T-helper 17 cell (primary cell): Measurements from ENCODE around the gene EMILIN2. TPM values are rescaled to one million over a fixed set of nuclear protein-coding genes. Genes with fewer than 3 reads are reported as not detected.
"Not testable (repeated sequence)": the region's sequence is repeated elsewhere in the genome, so short reads cannot be mapped to it uniquely, and the experiment has no call there.

Source experiments
- ATAC-seq: fragments of 150-1000 bp; cut with Tn5 transposase; 2 replicates; pipeline ENCODE4 v1.10.0; 2021; ENCODE audit warnings: mild to moderate bottlenecking, moderate library complexity
- DNase-seq, 3 donors: peaks; one replicate each; pipeline versions ENCODE4 v3.0.0 to v3.0.0-alpha.2; 2020 to 2021
- H3K9me3 ChIP-seq: one replicate; pipeline ENCODE4 v1.7.0; 2013; ENCODE audit warnings: low read length, mild to moderate bottlenecking; ENCODE audit not compliant: control insufficient read depth, poor library complexity, severe bottlenecking
- H3K27ac Mint-ChIP-seq: one replicate; pipeline ENCODE4 v1.8.0; 2022; ENCODE audit warnings: mild to moderate bottlenecking, moderate library complexity, mixed read lengths
- H3K27me3 Mint-ChIP-seq: one replicate; pipeline ENCODE4 v1.8.0; 2022; ENCODE audit warnings: mixed read lengths
- H3K36me3 Mint-ChIP-seq: one replicate; pipeline ENCODE4 v1.8.0; 2022; ENCODE audit warnings: low read depth, mixed read lengths
- H3K4me1 Mint-ChIP-seq: one replicate; pipeline ENCODE4 v1.8.0; 2022; ENCODE audit warnings: mild to moderate bottlenecking, mixed read lengths
- H3K4me3 Mint-ChIP-seq: one replicate; pipeline ENCODE4 v1.8.0; 2022; ENCODE audit warnings: mild to moderate bottlenecking, moderate library complexity, mixed read lengths
- total RNA-seq, 4 donors: library from RNA in 2 of 4; stranded (reverse) in 2 of 4; gene quantifications; one replicate each; pipeline ENCODE4 v1.2.3 and lab custom pipeline; 2022 to 2026

EMILIN2 gene
- 1 to 10 TPM; 5.8 to 9.9 TPM for total RNA-seq
- total RNA-seq (lab: John Stamatoyannopoulos, UW): 10.0 to 35.9 reads per million in 2 donors

DNA sequence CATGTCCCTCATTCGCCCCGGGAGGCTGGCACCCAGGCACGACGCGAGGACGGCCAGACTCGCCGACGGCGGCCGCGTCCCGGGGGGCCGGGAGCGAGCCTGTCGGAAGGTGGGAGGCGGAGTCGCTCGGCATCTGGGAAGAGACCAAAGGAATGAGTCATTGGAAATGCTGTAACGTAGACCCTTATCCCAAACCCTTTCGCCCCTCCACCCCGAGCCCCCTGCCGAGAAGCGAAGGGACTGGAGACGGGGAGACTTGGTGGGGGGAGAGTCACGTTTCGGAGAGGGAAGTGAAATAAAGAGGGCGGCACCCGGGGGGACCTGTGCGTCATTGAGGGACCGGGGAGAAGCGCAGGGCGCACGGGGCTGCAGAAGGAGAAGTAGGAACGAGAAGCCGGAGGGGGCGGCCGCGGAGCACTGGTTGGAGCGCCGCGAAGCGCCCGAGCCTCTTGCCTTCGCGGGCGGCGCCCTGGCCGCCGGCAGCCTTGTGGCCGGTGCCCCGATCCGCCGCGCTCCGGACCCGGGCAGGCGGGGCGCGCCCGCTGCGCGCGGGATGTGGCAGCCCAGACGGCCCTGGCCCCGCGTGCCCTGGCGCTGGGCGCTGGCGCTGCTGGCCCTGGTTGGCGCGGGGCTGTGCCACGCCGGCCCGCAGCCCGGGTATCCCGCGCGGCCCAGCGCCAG lies at the start of gene EMILIN2:
TSS of gene EMILIN2 (plus strand) at position 371 of the 681 bp plus-strand sequence. CDS start at position 554, 183 bp downstream.
- DNase-seq (peak in 2 of 3 donors; percentile 12 to 24), ATAC-seq (peak; percentile 63)
- Mint-ChIP-seq H3K4me3 (peak within 1 kb of the TSS; percentile 93), H3K27me3 (peaks cover 37% of the 10 kb centered on the region), H3K27ac (no peak within 1 kb of the TSS), H3K36me3 (no peaks in the 10 kb centered on the region), H3K4me1 (peaks cover 16% of the 10 kb centered on the region)
- no peaks in the 10 kb centered on the region for H3K9me3 ChIP-seq

DNA sequence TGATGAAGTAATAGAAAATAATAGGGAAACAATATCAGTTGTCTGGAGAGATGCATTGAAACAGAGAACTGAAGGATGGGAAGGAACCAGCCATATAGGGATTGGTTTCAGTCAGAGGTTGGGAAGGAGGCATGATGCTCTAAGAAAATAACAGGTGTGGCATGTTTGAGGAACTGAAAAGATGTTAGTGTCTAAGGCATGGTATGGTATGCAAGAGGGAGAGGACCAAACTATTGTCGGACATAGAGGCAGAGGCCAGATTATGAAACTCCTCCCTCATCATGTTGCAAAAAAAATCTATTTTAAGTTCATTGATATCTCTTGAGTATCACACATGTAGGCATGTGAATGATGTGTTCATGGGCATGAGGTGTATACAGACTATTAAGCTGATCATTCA lies 48.9 kb upstream of the EMILIN2 start:
- DNase-seq: no peak
- H3K9me3 ChIP-seq: no peaks in the 10 kb centered on the region
- peaks cover 6% of the 10 kb centered on the region for H3K36me3 Mint-ChIP-seq
- peaks cover 9% of the 10 kb centered on the region for H3K4me1 Mint-ChIP-seq
- no peak for ATAC-seq
- no peaks in the 10 kb centered on the region for H3K27me3 Mint-ChIP-seq
- H3K27ac Mint-ChIP-seq: peak overlapping the region; percentile 54
- no peak overlapping the region for H3K4me3 Mint-ChIP-seq

DNA sequence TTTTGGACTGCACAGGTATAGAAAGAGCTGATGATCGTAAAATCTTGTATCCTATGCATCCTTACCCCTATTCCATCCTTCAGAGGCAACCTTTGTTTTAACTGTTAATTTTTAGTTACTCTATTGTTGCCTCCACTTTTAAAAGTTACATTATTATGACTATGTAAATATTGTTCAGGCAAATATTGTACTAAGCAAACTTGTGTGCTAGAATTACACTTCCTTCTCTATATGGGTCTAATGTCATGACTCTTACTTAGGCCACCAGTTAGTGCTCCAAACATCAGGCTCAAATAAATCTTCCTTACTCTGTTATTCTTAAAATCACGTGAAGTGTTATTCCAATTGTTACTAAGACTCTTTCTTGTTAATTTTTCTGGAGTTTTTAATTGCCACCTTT lies 47.4 kb upstream of the EMILIN2 start:
- peaks cover 6% of the 10 kb centered on the region for H3K36me3 Mint-ChIP-seq
- DNase-seq (no peak), ATAC-seq (no peak)
- H3K27me3 Mint-ChIP-seq: no peaks in the 10 kb centered on the region
- H3K4me1 Mint-ChIP-seq: peaks cover 9% of the 10 kb centered on the region
- no peak overlapping the region for H3K27ac Mint-ChIP-seq
- no peak overlapping the region for H3K4me3 Mint-ChIP-seq
- H3K9me3 ChIP-seq: no peaks in the 10 kb centered on the region

DNA sequence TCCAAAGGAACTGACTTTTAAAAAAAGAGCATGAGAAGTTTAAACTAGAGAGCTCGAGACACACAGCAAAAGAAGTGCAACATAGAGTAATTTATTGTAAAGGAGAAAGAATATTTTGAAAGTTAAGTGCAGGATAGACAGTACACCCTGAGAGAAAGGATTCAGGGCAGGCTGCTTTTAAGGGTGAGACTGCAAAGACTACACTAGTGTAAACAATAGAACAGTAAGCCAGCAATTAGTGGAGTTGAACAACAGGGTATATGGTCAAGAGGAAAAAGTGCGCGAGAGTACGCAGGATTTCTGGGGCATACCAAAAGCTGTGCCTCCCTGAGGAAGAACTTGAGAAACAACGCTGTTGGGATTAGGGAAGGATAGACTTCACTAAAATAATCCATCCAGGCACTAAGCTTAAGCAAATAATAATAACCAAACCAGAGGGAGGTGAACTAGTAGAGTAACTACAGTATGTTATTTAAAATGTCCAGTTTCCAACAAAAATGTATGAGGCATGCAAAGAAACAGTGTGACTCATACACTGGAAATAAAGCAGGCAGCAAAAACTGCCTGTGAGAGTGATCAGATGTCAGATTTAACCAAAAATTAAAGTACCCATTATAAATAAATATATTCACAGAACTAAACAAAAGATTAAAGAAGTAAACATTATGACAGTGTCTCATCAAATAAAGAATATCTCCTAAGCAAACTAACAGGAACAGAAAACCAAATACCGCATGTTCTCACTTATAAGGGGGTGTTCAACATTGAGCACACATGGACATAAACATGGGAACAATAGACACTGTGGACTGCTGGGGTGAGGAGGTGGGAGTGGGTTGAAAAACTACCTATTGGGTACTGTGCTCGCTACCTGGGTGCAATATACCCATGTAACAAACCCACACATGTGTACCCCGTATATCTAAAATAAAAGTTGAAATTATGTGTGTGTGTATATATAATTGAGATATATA lies 40.5 kb upstream of the EMILIN2 start:
- ATAC-seq (peak; percentile 18), DNase-seq (no peak)
- no peaks in the 10 kb centered on the region for H3K36me3 Mint-ChIP-seq
- H3K27ac Mint-ChIP-seq: peak overlapping the region; percentile 6
- no peak overlapping the region for H3K4me3 Mint-ChIP-seq
- peaks cover 2% of the 10 kb centered on the region for H3K9me3 ChIP-seq
- no peaks in the 10 kb centered on the region for H3K27me3 Mint-ChIP-seq
- peaks cover 2% of the 10 kb centered on the region for H3K4me1 Mint-ChIP-seq

DNA sequence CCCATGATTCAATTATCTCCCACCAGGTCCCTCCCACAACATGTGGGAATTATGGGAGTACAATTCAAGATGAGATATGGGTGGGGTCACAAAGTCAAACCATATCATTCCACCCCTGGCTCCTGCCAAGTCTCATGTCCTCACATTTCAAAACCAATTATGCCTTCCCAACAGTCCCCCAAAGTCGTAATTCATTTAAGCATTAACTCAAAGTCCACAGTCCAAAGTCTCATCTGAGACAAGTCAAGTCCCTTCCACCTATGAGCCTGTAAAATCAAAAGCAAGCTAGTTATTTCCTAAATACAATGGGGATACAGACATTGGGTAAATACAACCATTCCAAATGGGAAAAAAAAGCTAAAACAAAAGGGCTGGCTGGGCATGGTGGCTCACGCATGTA lies 38.2 kb upstream of the EMILIN2 start:
- not testable (repeated sequence) for H3K4me1 Mint-ChIP-seq, H3K9me3 ChIP-seq, H3K4me3 Mint-ChIP-seq, H3K36me3 Mint-ChIP-seq, ATAC-seq, DNase-seq, H3K27me3 Mint-ChIP-seq, H3K27ac Mint-ChIP-seq

DNA sequence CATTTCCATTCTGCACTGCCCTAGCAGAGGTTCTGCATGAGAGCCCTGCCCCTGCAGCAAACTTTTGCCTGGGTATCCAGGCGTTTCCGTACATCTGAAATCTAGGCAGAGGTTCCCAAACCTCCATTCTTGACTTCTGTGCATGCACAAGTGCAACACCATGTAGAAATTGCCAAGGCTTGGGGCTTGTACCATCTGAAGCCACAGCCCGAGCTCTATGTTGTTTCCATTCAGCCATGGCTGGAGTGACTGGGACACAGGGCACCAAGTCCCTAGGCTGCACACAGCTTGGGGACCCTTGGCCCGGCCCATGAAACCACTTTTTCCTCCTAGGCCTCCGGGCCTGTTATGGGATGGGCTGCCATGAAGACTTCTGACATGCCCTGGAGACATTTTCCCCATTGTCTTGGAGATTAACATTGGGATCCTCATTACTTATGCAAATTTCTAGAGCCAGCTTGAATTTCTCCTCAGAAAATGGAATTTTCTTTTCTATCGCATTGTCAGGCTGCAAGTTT lies 37.1 kb upstream of the EMILIN2 start:
- ATAC-seq, H3K27me3 Mint-ChIP-seq, H3K4me1 Mint-ChIP-seq, DNase-seq, H3K9me3 ChIP-seq, H3K4me3 Mint-ChIP-seq, H3K27ac Mint-ChIP-seq, H3K36me3 Mint-ChIP-seq: not testable (repeated sequence)

DNA sequence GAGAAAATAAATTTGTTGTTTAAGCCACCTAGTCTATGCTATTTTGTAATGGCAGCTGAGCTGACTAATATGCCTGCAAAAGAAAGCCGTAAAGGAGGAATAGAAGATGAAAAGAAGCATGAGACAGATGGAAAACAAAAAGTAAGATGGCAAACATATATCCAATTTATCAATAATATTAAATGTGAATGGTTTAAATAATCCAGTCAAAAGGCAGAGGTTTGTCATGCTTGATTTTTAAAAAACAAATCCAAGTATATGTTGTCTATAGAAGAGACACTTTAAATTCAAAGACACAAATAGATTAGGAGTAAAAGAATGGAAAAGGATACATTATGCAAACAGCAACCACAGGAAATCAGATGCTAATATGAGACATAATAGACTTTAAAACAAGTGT lies 35.4 kb upstream of the EMILIN2 start:
- H3K4me1 Mint-ChIP-seq: no peaks in the 10 kb centered on the region
- H3K9me3 ChIP-seq: peaks cover 7% of the 10 kb centered on the region
- ATAC-seq: no peak
- H3K4me3 Mint-ChIP-seq: no peak overlapping the region
- no peak for DNase-seq
- no peaks in the 10 kb centered on the region for H3K27me3 Mint-ChIP-seq
- H3K36me3 Mint-ChIP-seq: no peaks in the 10 kb centered on the region
- no peak overlapping the region for H3K27ac Mint-ChIP-seq

DNA sequence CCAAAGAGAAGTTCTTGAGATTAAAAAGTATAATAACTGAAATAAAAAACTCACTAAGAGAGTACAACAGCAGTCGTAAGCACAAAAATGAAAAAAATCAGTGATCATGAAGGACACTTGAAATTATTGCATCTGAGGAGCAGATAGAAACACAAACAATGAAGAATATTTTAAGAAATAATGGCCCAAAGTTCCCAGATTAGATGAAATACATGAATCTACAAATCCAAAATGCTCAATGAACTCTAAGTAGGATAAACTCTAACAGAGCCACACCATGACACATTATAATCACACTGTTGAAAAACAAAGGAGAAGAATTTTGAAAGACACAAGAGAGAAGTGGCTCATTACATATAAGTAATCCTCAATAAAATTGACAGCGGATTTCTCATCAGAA lies 31.9 kb upstream of the EMILIN2 start:
- Mint-ChIP-seq H3K36me3 (no peaks in the 10 kb centered on the region), H3K27me3 (no peaks in the 10 kb centered on the region), H3K27ac (no peak overlapping the region), H3K4me3 (no peak overlapping the region), H3K4me1 (no peaks in the 10 kb centered on the region)
- no peak for DNase-seq
- H3K9me3 ChIP-seq: peaks cover 5% of the 10 kb centered on the region
- no peak for ATAC-seq

DNA sequence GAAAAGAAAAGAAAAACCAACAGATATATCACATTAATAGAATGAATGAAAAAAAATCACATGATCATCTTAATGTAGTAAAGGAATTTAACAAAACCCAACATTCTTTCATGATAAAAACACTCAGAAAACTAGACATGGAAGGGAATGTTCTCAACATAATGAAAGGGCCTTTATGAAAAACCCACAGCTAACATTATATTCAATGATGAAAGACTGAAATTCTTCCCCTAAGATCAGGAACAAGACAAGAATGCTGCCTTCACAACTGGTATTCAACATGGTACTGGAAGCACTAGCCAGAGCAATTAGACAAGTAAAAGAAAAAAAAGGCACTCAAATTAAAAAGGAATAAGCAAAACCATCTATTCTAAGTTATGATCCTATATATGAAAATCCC lies 28.5 kb upstream of the EMILIN2 start:
- H3K36me3 Mint-ChIP-seq: no peaks in the 10 kb centered on the region
- no peaks in the 10 kb centered on the region for H3K27me3 Mint-ChIP-seq
- H3K4me1 Mint-ChIP-seq: peaks cover 2% of the 10 kb centered on the region
- H3K4me3 Mint-ChIP-seq: no peak overlapping the region
- ATAC-seq (no peak), DNase-seq (no peak)
- H3K27ac Mint-ChIP-seq: no peak overlapping the region
- peaks cover 5% of the 10 kb centered on the region for H3K9me3 ChIP-seq

DNA sequence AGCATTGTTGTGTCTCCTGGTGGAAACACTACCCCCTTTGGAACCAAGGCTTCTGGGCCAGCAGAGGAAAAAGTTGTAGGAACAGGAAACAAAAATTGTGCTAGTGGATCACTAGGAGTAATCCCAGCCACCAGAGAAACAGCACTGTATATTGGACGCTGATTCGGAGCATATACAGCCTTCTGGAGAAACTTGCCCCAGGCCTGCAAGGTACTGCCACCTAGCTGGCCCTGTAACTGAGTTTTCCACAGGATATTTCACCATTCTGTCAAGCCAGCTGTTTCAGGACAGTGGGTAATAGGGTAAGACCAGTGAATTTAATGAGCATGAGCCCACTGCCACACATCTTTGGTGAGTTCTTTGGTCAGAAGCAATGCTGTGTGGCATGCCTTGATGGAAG lies 25.1 kb upstream of the EMILIN2 start:
- Mint-ChIP-seq H3K27ac (no peak overlapping the region), H3K36me3 (no peaks in the 10 kb centered on the region), H3K27me3 (no peaks in the 10 kb centered on the region), H3K4me3 (no peak overlapping the region), H3K4me1 (peaks cover 3% of the 10 kb centered on the region)
- H3K9me3 ChIP-seq: no peaks in the 10 kb centered on the region
- no peak for ATAC-seq
- DNase-seq: no peak

DNA sequence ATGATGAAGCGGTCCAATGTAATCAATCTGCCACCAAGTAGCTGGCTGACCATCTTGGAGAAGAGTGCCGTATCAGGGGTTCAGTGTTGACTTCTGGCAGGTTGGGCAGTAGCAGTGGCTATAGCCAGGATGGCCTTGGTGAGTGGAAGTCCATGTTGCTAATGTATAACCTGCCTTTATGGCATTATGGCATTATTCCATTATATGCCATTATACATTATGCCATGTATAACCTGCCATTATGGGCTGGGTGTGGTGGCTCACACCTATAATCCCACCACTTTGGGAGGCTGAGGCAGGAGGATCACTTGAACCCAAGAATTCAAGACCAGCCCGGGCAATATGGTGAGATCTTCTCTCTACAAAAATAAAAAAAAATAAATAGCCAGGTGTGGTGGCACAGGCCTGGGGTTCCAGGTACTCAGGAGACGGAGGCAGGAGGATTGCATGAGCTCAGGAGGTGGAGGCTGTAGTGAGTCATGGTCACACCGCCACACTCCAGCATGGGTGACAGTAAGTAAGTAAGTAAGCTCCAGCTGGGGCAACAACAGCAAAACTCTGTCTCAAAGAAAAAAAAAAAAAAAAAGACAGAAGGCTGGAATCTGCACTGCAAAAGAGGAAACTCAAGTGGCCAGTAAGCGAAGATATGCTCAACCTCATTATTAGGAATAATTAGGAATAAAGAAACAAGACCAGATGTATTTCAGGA lies 24.4 kb upstream of the EMILIN2 start:
- H3K4me1 Mint-ChIP-seq: peaks cover 3% of the 10 kb centered on the region
- no peaks in the 10 kb centered on the region for H3K27me3 Mint-ChIP-seq
- DNase-seq (no peak), ATAC-seq (no peak)
- no peak overlapping the region for H3K27ac Mint-ChIP-seq
- no peak overlapping the region for H3K4me3 Mint-ChIP-seq
- H3K36me3 Mint-ChIP-seq: no peaks in the 10 kb centered on the region
- no peaks in the 10 kb centered on the region for H3K9me3 ChIP-seq

DNA sequence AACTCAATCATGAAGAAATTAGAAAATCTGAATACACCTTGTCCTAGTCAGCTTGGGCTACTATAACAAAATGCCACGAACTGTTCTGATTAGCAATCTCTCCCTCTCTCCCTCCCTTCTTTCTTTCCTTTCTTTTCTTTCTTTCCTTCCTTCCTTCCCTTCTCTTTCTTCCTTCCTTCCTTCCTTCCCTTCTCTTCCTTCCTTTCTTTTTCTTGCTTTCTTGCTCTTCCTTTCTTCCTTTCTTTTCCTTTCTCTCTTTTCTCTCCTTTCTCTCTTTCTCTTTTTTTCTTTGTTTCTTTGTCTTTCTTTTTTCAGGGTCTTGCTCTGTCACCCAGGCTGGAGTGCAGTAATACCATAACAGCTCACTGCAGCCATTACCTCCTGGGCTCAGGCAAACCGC lies 23.6 kb upstream of the EMILIN2 start:
- Mint-ChIP-seq H3K36me3 (no peaks in the 10 kb centered on the region), H3K4me1 (peaks cover 3% of the 10 kb centered on the region), H3K27me3 (no peaks in the 10 kb centered on the region), H3K27ac (peak overlapping the region; percentile 3), H3K4me3 (no peak overlapping the region)
- H3K9me3 ChIP-seq: no peaks in the 10 kb centered on the region
- ATAC-seq (no peak), DNase-seq (no peak)

DNA sequence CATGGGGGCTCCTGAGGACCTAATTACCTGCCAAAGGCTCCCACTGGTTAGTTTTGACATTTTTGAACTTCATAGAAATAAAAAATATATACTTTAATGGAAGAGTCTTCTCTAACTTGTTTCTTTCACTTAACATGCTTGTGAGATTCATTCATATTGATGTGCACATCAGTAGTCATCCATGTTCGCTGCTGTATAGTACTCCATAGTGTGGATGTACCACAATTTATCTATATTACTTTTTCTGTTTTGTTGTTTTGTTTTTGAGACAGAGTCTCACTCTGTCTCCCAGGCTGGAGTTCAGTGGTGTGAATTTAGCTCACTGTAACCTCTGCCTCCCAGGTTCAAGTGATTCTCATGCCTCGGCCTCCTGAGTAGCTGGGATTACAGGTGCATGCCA lies 22.8 kb upstream of the EMILIN2 start:
- Mint-ChIP-seq H3K36me3 (no peaks in the 10 kb centered on the region), H3K4me3 (no peak overlapping the region), H3K4me1 (peaks cover 3% of the 10 kb centered on the region), H3K27me3 (no peaks in the 10 kb centered on the region), H3K27ac (no peak overlapping the region)
- ATAC-seq (no peak), DNase-seq (no peak)
- H3K9me3 ChIP-seq: no peaks in the 10 kb centered on the region
